Activated CD4-positive, alpha-beta T cell treated with anti-CD3 and anti-CD28 coated beads, Interleukin-2, amount 50 U/mL, for 16 hours (primary cell): ENCODE data around the gene NDUFB10.
A peak's percentile ranks its signal among the peaks of the same experiment; 100 is the strongest.

ENCODE experiments used
- DNase-seq: peaks from one replicate; pipeline ENCODE4 v3.0.0-alpha.2; 2020

Gene NDUFB10

GRCh38 chr16:1989209-1990100 lies 30.1 kb downstream of the NDUFB10 start, which contains the start of gene SYNGR3:
Gene SYNGR3 (plus strand): TSS chr16:1989970. CDS start chr16:1990103, 133 bp downstream.
- DNase-seq = no peak

- no peak for DNase-seq
Observed at GRCh38 chr16:1990101-1990350, 30.7 kb downstream of the NDUFB10 start.

- DNase-seq = peak; percentile 46
Observed at GRCh38 chr16:1990351-1991134, 31.2 kb downstream of the NDUFB10 start.

- peak; percentile 57 for DNase-seq
Observed at GRCh38 chr16:1991135-1991551, 31.8 kb downstream of the NDUFB10 start.

- no peak for DNase-seq
Observed at GRCh38 chr16:1991588-1991947, 32.2 kb downstream of the NDUFB10 start.

- DNase-seq = peak; percentile 99
Observed at GRCh38 chr16:1991948-1992703, 32.8 kb downstream of the NDUFB10 start.

GRCh38 chr16:1992704-1993317 lies 33.5 kb downstream of the NDUFB10 start:
- DNase-seq = no peak

GRCh38 chr16:1993731-1994131 lies 34.4 kb downstream of the NDUFB10 start:
- peak; percentile 71 for DNase-seq

- no peak for DNase-seq
Observed at GRCh38 chr16:1997494-1998359, 38.4 kb downstream of the NDUFB10 start.

- no peak for DNase-seq
Observed at GRCh38 chr16:1998360-1998835, 39.1 kb downstream of the NDUFB10 start.

GRCh38 chr16:1998852-1999801 lies 39.8 kb downstream of the NDUFB10 start:
- no peak for DNase-seq

- DNase-seq = no peak
Observed at GRCh38 chr16:1999866-2000514, 40.7 kb downstream of the NDUFB10 start.

- no peak for DNase-seq
Observed at GRCh38 chr16:2001035-2001434, 41.7 kb downstream of the NDUFB10 start.

- no peak for DNase-seq
Observed at GRCh38 chr16:2001456-2002355, 42.4 kb downstream of the NDUFB10 start.

GRCh38 chr16:2002406-2003230 lies 43.3 kb downstream of the NDUFB10 start:
- DNase-seq = no peak

GRCh38 chr16:2003231-2003826 lies 44.0 kb downstream of the NDUFB10 start:
- DNase-seq = no peak

GRCh38 chr16:2003827-2004641 lies 44.7 kb downstream of the NDUFB10 start:
- DNase-seq = peak; percentile 91
